Adipocyte (in vitro differentiated cells): ENCODE results near the gene POP5.
"Not testable (repeated sequence)": the region's sequence is repeated elsewhere in the genome, so short reads cannot be mapped to it uniquely, and the experiment has no call there.

Experiments used
- DNase-seq: peaks from one replicate; pipeline ENCODE4 v3.0.0-alpha.2; 2015; ENCODE audit warnings: low read depth
- H3K27me3 ChIP-seq: replicated peaks from 2 replicates; pipeline ENCODE4 v1.7.0; 2013; ENCODE audit warnings: mild to moderate bottlenecking, low read length, moderate library complexity; ENCODE audit not compliant: control insufficient read depth, insufficient read depth
- H3K36me3 ChIP-seq: 2 replicates; pipeline ENCODE4 v1.7.0; 2013; ENCODE audit warnings: low read length, mild to moderate bottlenecking, moderate library complexity; ENCODE audit not compliant: control insufficient read depth, insufficient read depth, severe bottlenecking
- H3K4me1 ChIP-seq: 2 replicates; pipeline ENCODE4 v1.7.0; 2013; ENCODE audit warnings: mild to moderate bottlenecking, low read length, moderate library complexity; ENCODE audit not compliant: control insufficient read depth, insufficient read depth
- H3K4me3 ChIP-seq: 2 replicates; pipeline ENCODE4 v1.7.0; 2013; ENCODE audit warnings: mild to moderate bottlenecking, low read length, moderate library complexity
- H3K9ac ChIP-seq: 2 replicates; pipeline ENCODE4 v1.7.0; 2013; ENCODE audit warnings: mild to moderate bottlenecking, low read length, moderate library complexity
- H3K9me3 ChIP-seq: 2 replicates; pipeline ENCODE4 v1.7.0; 2013; ENCODE audit warnings: mild to moderate bottlenecking, low read length, moderate library complexity; ENCODE audit not compliant: control insufficient read depth

POP5 gene

DNA sequence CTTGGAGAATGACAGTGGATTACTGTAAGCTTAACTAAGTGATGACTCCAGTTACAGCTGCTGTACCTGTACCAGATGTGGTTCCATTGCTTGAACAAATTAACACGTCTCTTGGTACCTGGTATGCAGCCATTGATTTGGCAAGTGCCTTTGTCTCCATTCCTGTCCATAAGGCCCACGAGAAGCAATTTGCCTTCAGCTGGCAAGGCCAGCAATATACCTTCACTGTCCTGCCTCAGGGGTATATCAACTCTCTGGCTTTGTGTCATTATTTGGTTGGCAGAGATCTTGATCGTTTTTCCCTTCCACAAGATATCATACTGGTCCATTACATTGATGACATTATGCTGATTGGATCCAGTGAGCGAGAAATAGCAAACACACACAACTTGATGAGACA is 29.4 kb upstream of the POP5 start:
- Histone ChIP-seq H3K4me1 (no peaks in the 10 kb centered on the region), H3K36me3 (no peaks in the 10 kb centered on the region), H3K4me3 (no peak overlapping the region), H3K27me3 (peaks cover 35% of the 10 kb centered on the region), H3K9ac (no peak overlapping the region), H3K9me3 (no peaks in the 10 kb centered on the region)
- DNase-seq: no peak

DNA sequence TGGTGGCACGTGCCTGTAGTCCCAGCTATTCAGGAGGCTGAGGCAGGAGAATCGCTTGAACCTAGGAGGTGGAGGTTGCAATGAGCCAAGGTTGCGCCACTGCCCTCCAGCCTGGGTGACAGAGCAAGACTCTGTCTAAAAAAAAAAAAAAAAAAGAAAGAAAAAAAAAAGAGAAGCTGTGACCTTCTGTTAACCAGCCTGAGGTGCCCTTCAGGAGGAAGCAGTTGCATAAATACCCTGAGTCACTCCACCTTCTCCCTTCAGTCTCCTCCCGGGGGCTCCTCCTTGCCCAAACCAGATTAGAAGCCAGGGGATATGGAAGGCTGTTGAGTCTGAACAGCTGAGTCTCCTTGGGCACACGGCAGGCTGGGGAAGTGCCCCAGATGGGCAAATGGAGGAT is 21.2 kb upstream of the POP5 start:
- not testable (repeated sequence) for H3K4me1 ChIP-seq, H3K9ac ChIP-seq, H3K9me3 ChIP-seq, H3K36me3 ChIP-seq, H3K4me3 ChIP-seq, DNase-seq
- peaks cover 17% of the 10 kb centered on the region for H3K27me3 ChIP-seq

DNA sequence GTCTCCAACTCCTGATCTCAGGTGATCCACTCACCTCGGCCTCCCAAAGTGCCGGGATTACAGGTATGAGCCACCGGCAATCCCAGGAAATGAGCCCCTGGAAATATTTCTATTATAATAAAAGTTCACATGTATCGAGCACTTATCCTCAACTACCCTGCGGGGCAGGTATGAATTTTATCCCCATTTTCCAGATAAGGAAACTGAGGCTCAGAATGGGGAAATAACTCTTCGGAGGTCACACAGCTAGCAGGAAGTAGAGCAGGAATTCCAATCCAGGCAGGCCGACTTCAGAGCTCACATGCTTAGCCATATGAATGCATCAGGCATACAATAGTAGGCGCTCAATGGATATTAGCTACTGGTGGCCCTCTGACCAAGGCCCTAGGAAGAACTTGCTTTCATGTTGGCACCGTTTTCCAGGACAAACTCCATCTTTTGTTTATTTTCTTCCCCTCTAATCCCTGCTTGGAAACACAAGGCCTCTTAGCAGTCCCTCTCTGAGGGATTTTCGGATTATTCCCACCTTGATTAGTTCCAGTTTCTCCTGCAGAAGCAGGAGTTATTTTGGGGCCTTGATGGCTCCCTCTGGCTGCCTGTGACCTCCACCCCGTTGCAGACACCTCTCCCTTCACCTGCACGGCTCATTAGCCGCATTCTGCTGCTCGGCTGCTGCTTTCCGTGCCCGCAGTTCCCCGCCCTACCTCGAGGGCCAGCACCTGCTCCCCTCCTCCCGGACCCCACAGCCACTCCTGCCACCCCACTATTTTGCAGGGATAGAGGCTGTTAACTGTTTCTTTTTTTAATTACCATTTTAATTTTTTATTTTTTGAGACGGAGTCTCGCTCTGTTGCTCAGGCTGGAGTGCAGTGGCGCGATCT is 18.7 kb upstream of the POP5 start:
- peaks cover 9% of the 10 kb centered on the region for H3K4me1 ChIP-seq
- no peaks in the 10 kb centered on the region for H3K9me3 ChIP-seq
- no peaks in the 10 kb centered on the region for H3K36me3 ChIP-seq
- no peak for DNase-seq
- no peak overlapping the region for H3K9ac ChIP-seq
- no peak overlapping the region for H3K4me3 ChIP-seq
- H3K27me3 ChIP-seq: peaks cover 23% of the 10 kb centered on the region

DNA sequence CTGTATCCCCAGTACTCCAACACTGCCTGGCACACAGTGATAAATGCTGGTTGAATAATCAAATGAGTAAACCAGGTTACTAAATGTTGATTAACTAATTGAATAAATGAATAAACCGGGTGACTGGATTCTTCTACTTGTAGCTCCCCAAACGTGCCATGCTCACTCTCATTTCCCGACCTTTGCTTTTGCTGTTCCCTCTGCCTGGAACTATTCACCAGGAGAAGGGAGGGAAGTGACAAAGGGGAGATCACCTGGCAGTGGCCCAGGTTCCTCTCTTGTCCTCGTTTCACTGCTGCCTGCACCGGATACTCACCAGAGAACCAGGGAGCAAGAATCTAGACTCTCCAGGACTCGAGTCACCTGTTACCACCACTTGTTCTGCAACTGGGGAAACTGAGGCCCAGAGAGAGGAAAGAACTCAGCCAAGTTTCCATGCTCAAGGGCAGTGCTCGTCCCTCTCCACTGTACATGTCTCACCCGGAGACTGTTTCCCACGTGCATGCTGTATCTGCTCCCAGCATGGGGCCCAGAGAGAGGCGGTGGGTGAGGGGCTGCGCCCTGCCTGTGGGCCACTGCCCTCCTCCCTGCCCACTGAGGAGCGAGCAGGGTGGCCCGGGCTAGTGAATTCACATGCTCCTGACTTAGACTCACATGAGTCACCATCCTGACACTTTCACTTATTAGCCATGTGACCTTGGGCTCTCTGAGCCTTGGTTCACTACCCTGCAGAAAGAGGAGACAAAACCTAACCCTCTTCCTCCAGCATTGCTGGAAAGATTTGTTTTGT is 17.7 kb upstream of the POP5 start:
- Histone ChIP-seq H3K36me3 (no peaks in the 10 kb centered on the region), H3K4me3 (no peak overlapping the region), H3K27me3 (peaks cover 23% of the 10 kb centered on the region), H3K9ac (no peak overlapping the region), H3K4me1 (peaks cover 9% of the 10 kb centered on the region), H3K9me3 (no peaks in the 10 kb centered on the region)
- DNase-seq: no peak

DNA sequence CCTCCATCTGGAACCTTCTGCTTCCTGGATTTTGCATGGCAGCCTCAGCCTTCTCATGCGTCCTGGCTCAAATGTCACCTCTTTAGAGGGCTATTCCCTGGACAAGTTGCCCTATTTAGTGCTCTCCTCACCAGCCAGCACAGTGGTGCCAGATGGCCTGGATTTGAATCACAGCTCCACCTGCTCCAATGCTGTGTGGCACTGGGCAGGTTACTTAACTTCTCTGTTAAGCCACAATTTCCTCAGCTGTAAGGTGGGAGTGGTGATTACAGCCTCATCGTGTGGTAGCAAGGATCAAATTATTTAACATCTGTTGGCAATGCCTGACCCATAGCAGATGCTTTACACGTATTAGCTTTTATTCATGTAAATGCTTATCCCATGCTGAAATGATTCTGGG is 16.7 kb upstream of the POP5 start:
- no peak for DNase-seq
- Histone ChIP-seq H3K36me3 (no peaks in the 10 kb centered on the region), H3K4me3 (no peak overlapping the region), H3K9me3 (no peaks in the 10 kb centered on the region), H3K9ac (no peak overlapping the region), H3K27me3 (peaks cover 25% of the 10 kb centered on the region), H3K4me1 (peaks cover 9% of the 10 kb centered on the region)

DNA sequence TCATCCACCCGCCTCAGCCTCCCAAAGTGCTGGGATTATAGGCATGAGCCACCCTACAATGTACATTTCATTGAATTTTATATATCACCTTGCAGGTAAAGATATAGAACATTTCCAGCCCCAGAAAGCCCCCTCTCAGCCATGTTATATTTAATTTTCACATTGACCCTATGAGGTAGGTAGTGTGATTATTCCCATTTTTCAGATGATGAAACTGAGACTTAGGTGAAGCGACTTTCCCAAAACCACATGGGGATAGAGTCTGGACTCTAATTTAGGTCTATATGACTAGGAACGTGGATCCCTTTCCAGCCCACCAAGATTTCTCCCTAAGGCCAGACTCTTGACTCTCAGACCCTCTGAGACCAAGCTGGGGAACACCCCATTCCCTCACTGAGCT is 15.7 kb upstream of the POP5 start:
- Histone ChIP-seq H3K27me3 (peaks cover 31% of the 10 kb centered on the region), H3K4me1 (peaks cover 9% of the 10 kb centered on the region), H3K36me3 (no peaks in the 10 kb centered on the region), H3K9me3 (no peaks in the 10 kb centered on the region), H3K9ac (no peak overlapping the region), H3K4me3 (no peak overlapping the region)
- DNase-seq: no peak

DNA sequence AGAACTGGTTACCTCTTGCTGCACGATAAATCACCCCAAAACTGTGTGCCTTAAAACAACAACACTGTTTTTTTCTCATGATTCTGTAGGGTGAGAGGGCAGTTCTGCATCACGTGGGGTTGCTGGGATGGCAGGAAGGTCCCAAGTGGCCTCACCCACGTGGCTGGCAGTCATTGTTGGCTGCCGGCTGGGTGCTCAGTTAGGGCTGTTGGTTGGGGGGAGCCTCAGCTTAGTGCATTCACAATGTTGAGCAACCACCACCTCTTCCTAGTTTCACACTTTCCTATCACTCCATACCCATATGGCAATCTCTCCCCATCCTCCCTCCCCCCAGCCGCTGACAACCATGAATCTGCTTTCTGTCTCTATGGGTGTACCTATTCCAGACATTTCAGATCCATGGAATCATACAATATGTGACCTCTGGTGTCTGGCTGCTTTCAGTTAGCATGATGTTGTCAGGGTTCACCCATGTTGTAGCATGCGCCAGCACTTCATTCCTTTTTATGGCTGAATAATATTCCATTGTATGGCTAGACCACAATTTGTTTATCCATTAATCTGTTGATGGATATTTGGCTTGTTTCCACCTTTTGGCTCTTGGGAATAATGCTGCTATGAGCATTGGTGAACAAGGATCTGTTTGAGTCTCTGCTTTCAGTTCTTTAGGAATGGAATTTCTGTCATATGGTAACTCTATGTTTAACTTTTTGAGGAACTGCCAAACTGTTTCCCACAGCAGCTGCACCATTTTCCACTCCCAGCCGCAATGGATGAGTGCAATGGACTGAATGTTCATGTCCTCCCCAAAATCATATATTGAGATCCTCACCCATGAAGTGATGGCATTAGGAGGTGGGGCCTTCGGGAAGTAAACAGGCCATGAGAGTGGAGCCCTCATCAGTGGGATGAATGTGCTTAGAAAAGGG is 11.2 kb upstream of the POP5 start:
- H3K27me3 ChIP-seq: peaks cover 17% of the 10 kb centered on the region
- no peaks in the 10 kb centered on the region for H3K9me3 ChIP-seq
- H3K4me3 ChIP-seq: no peak overlapping the region
- peaks cover 3% of the 10 kb centered on the region for H3K4me1 ChIP-seq
- no peak for DNase-seq
- H3K36me3 ChIP-seq: no peaks in the 10 kb centered on the region
- no peak overlapping the region for H3K9ac ChIP-seq

DNA sequence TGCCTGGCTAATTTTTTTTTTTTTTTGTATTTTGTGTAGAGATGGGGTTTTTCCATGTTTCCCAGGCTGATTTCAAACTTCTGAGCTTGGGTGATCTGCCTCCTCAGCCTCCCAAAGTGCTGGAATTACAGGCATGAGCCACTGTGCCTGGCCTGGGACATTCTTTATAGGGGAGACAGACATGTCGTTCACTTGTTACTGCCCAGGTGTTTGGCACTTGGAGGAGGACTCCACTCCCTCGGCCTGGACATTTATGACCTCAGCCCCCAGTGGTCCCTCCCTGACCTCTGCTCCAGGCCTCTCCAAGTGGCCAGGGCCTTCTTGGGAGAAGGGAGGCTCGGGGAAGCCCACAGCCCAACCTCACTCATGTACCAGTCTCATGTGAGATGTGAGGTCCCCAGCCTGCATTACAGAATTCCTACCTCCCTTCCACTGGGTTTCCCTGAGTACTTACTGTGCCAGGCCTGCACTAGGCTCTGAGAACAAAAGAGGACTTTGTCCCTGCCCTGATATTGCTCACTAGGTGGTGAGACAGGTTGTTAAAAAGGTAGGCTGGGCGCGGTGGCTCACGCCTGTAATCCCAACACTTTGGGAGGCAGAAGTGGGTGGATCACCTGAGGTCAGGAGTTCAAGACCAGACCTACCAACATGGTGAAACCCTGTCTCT is 9.7 kb upstream of the POP5 start:
- DNase-seq: no peak
- Histone ChIP-seq H3K9ac (no peak overlapping the region), H3K36me3 (no peaks in the 10 kb centered on the region), H3K9me3 (no peaks in the 10 kb centered on the region), H3K4me1 (peaks cover 3% of the 10 kb centered on the region), H3K4me3 (no peak overlapping the region), H3K27me3 (peaks cover 12% of the 10 kb centered on the region)

DNA sequence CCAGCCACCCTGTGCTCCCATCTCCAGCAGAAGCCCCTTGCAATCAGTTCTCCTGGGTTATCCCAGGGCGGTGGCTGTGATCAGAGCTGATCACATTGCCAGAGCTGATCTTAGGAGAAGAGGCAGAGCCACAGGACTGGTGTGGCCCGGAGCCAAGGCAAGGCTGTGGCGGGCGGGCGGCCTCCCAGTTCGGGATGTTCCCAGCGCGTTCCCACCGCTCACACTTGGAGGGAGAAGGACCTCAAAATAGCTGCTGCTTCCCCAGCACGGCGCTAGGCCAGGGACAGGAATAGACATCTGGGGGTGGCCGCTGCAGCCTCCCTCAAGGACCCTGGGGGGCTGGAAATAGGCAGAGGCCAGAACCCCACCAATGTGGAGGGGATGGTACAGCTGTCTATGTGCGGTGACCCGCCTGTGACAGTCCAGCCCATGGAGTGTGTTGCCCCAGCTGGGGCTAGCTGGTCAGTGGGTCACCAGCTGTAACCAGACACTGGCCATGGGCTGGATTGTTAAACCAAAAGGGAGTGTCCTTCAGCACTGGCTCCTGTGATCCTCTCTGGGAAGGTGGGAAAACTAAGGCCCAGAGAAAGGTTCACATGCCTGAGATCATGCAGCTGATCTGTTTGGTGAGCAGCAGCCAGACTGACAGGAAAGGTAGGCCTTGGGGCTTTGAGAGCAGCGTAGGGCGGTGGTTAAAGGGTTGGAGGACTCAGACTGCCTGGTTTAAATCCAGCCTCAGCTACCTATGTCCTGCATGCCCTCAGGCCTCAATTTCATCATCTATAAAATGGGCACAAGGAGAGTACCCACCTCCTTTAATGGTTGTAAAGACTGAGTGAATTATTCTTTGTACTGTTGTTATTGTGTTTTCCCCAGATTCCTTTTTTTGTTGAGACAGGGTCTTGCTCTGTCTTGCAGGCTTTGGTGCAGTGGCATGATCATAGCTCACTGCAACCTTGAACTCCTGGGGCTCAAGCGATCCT is 8.0 kb upstream of the POP5 start:
- H3K9me3 ChIP-seq: no peaks in the 10 kb centered on the region
- H3K36me3 ChIP-seq: no peaks in the 10 kb centered on the region
- H3K27me3 ChIP-seq: peaks cover 12% of the 10 kb centered on the region
- no peak overlapping the region for H3K4me3 ChIP-seq
- no peak for DNase-seq
- peaks cover 4% of the 10 kb centered on the region for H3K4me1 ChIP-seq
- no peak overlapping the region for H3K9ac ChIP-seq

DNA sequence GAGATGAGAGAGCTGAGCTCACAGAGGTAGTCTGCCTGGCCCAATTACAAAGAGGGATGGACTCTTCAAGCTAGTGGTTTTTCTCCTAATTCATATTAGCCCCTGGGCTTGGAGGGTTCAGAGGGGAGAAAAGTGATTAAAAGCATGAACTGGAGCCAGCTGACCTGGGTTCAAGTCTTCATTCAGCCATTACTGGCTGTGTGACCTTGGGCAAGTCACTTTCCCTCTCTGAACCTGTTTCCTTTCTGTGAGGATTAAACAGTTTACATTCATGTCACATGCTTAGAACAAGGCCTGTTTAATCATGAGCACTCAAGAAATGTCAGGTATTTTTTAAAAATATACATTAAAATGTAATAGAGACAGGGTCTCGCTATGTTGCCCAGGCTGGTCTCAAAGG is 7.2 kb upstream of the POP5 start:
- DNase-seq: no peak
- no peak overlapping the region for H3K9ac ChIP-seq
- H3K27me3 ChIP-seq: peaks cover 12% of the 10 kb centered on the region
- no peak overlapping the region for H3K4me3 ChIP-seq
- H3K36me3 ChIP-seq: no peaks in the 10 kb centered on the region
- no peaks in the 10 kb centered on the region for H3K9me3 ChIP-seq
- peaks cover 12% of the 10 kb centered on the region for H3K4me1 ChIP-seq
